Stomach (tissue), 4 donors: Measurements from ENCODE around the gene LTA4H.

Experiments
- EP300 ChIP-seq: sonication (generic); formaldehyde crosslinking; IDR thresholded peaks from one replicate; pipeline ENCODE4 v1.6.1; 2017; ENCODE audit warnings: antibody characterized with exemption
- POLR2A ChIP-seq, 4 donors: fragments of 450-650 bp; IDR thresholded peaks; one replicate each; pipeline ENCODE4 v1.6.1; 2016; ENCODE audit warnings: antibody characterized with exemption in 4 of 4, control low read depth in 2 of 4, mild to moderate bottlenecking in 1 of 4, moderate library complexity in 1 of 4
- POLR2AphosphoS5 ChIP-seq, 3 donors: sonication (generic); formaldehyde crosslinking; IDR thresholded peaks; one replicate each; pipeline ENCODE4 v1.6.1; 2016; ENCODE audit warnings: antibody characterized with exemption in 3 of 3
- TF ChIP-seq, protein P1 (sequence below), 7 experiments: fragments of 450-650 bp in 4 of 7; fragments of 200-600 bp in 3 of 7; sonication (generic) in 3 of 7; IDR thresholded peaks; one replicate each; pipeline ENCODE4 v1.5.1; 2016 to 2019; ENCODE audit warnings: antibody characterized with exemption in 7 of 7, control low read depth in 2 of 7, mild to moderate bottlenecking in 1 of 7

- TF ChIP-seq, protein P1, sequence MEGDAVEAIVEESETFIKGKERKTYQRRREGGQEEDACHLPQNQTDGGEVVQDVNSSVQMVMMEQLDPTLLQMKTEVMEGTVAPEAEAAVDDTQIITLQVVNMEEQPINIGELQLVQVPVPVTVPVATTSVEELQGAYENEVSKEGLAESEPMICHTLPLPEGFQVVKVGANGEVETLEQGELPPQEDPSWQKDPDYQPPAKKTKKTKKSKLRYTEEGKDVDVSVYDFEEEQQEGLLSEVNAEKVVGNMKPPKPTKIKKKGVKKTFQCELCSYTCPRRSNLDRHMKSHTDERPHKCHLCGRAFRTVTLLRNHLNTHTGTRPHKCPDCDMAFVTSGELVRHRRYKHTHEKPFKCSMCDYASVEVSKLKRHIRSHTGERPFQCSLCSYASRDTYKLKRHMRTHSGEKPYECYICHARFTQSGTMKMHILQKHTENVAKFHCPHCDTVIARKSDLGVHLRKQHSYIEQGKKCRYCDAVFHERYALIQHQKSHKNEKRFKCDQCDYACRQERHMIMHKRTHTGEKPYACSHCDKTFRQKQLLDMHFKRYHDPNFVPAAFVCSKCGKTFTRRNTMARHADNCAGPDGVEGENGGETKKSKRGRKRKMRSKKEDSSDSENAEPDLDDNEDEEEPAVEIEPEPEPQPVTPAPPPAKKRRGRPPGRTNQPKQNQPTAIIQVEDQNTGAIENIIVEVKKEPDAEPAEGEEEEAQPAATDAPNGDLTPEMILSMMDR (IDR thresholded peaks at IDR 0.05) = no peak
- TF ChIP-seq EP300 (no peak), POLR2A (IDR thresholded peaks at IDR 0.05) (no peak), POLR2AphosphoS5 (IDR thresholded peaks at IDR 0.05) (no peak)
These were observed 45.8 kb downstream of the LTA4H start for GRCh38 chr12:95989504-95990123.
